ENCODE data around the gene KLKB1.
"Not testable (repeated sequence)": the region's sequence is repeated elsewhere in the genome, so short reads cannot be mapped to it uniquely, and the experiment has no call there.

DNA sequence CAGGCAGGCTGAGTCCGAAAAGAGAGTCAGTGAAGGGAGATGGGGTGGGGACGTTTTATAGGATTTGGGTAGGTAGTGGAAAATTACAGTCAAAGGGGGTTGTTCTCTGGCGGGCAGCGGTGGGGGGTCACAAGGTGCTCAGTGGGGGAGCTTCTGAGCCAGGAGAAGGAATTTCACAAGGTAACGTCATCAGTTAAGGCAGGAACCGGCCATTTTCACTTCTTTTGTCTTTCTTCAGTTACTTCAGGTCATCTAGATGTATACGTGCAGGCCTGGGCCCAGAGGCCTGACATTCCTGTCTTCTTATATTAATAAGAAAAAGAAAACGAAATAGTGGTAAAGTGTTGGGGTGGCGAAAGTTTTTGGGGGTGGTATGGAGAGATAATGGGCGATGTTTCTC lies 14.7 kb downstream of the KLKB1 start:
- TF ChIP-seq CTCF (IDR thresholded peaks at IDR 0.05); EZH2 (IDR thresholded peaks at IDR 0.05; ENCODE audit: borderline replicate concordance, insufficient read depth, low read depth, low read length, poor library complexity, severe bottlenecking): not testable (repeated sequence)

Measured in B cell (primary cell).